Measurements from ENCODE around the gene TBC1D2B.

TBC1D2B gene

DNA sequence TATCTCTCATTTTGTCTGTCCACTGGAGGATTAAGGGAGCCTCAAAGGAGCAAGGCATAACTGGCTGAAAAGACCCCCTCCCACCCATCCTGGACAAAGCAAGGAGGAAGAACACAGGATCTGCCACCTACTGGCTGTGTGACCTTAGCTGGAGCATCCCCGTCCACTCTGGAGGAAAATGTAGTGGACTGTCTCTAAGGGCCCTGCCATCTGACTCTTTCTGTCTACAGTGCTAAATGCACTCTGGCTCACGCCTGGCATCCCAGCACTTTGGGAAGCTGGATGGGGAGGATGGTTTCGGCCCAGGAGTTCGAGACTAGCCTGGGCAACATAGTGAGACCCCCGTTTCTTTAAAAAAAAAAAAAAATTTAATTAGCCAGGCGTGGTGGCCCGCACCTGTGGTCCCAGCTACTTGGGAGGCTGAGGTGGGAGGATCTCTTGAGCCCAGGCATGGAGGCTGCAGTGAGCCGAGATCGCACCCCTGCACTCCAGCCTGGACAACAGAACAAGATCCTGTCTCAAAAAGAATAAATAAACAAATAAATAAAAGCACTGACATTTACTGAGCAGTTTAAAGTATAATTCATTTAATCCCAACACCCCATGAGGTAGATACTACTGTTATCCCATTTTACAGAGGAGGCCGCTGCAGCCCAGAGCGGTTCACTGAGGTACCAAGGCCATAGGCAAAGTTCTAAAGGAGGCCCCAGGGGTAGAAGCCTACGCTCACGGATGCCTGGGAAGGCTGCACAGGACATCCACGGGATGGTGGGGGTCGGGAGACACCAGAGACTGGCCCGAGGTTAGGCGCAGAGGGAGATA lies 1.1 kb downstream of the TBC1D2B start:
- Histone ChIP-seq H3K4me3 (replicated peaks; ENCODE audit: insufficient read depth, low read length) (peak overlapping the region; percentile 92), H3K27me3 (ENCODE audit: insufficient read depth, poor library complexity, severe bottlenecking) (no peaks in the 10 kb centered on the region), H3K27ac (replicated peaks) (peak overlapping the region; percentile 91)
- TF ChIP-seq CTCF (IDR thresholded peaks at IDR 0.05; ENCODE audit: insufficient read depth, low read length) (peak; percentile 5), GABPA (IDR thresholded peaks at IDR 0.05; ENCODE audit: low read depth) (no peak), SPI1 (IDR thresholded peaks at IDR 0.05; ENCODE audit: borderline replicate concordance, low read depth) (no peak), REST (IDR thresholded peaks at IDR 0.05; ENCODE audit: insufficient replicate concordance, low read depth) (no peak)
- DNase-seq (ENCODE audit: low read depth in 1 of 2, low spot score in 1 of 2) = no peak

DNA sequence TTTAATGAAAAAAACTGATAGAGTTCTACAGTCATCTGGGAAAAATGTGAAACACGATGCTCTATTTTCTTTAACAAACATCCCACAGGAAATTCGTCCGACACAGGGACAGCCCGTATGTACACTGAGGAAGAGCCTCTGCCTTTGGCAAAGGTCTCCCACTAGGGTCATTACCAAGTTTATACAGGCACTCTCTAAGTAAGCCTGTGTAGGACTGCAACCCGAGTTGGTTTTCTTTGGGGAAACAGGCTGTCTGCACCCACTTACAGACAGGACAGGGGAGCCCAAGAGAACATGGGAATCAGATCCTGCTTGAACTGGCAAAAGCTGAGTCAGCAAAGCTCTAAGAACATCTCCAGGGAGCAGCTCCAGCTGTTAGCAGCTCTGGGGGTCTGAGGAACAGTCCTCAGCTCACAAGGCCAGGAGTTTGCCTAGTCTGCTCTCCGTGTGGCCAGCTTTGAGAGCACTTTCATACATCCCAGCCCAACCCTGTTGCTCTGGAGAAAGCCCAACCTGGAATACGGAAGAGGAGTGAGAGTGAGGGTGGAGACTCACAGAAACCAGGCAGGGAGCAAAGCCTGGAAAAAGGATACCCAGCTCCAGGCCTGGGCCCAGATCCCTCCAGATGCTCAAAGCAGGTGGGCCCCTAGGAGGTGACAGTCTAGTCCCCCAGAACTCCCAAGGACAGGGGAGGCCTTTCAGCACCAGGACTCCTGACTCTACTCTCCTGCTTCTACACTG lies 1.9 kb downstream of the TBC1D2B start:
- no peak for TF ChIP-seq REST (IDR thresholded peaks at IDR 0.05; ENCODE audit: insufficient replicate concordance, low read depth)
- 0 out of 2 replicates have a peak, but pooled peaks have one; percentile 18 for TF ChIP-seq SPI1 (IDR thresholded peaks at IDR 0.05; ENCODE audit: borderline replicate concordance, low read depth)
- Histone ChIP-seq H3K27me3 (ENCODE audit: insufficient read depth, poor library complexity, severe bottlenecking) (no peaks in the 10 kb centered on the region), H3K4me3 (replicated peaks; ENCODE audit: insufficient read depth, low read length) (peak overlapping the region; percentile 92), H3K27ac (replicated peaks) (peak overlapping the region; percentile 91)
- peak in 1 of 2 experiments; percentile 29 for DNase-seq (ENCODE audit: low read depth in 1 of 2, low spot score in 1 of 2)

DNA sequence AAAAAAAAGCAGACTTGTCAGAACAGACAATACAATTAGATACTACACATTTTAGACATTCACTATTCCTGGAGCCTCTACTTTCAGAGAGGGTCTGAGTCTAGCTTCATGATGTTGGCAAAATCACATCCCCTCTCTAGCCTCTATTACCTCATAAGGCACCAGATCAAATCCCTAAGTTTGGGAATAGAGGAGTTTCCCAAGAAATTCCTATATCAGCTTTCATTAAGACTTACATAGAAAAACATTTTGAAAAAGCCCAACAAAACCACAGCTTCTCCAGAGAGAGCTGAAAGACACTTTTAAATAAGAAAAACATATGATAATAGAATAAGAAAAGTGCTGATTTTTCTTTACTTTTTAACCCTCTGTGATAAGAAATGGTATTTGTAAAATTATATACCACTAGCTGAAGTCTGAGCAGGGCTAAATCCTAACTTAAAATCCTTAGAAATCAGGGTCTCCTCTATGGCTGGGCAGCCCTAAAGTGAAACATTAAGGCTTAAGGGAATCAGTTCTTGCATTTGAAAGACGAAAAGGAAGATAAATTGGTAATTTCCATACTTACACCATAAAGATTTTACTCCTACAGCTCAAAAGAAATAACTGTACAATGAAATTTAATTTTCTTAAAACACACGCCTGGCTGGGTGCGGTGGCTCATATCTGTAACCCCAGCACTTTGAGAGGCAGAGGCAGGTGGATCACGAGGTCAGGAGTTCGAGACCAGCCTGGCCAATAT lies 4.3 kb downstream of the TBC1D2B start:
- peak overlapping the region; percentile 83 for H3K27ac ChIP-seq (replicated peaks)
- H3K27me3 ChIP-seq (ENCODE audit: insufficient read depth, poor library complexity, severe bottlenecking) = no peaks in the 10 kb centered on the region
- no peak for DNase-seq (ENCODE audit: low read depth in 1 of 2, low spot score in 1 of 2)
- H3K4me3 ChIP-seq (replicated peaks; ENCODE audit: insufficient read depth, low read length) = no peak overlapping the region
- TF ChIP-seq CTCF (IDR thresholded peaks at IDR 0.05; ENCODE audit: insufficient read depth, low read length) = no peak
- no peak for TF ChIP-seq GABPA (IDR thresholded peaks at IDR 0.05; ENCODE audit: low read depth)
- no peak for TF ChIP-seq POLR2AphosphoS5 (IDR thresholded peaks at IDR 0.05; ENCODE audit: low read depth)
- TF ChIP-seq REST (IDR thresholded peaks at IDR 0.05; ENCODE audit: insufficient replicate concordance, low read depth) = no peak
- TF ChIP-seq SPI1 (IDR thresholded peaks at IDR 0.05; ENCODE audit: borderline replicate concordance, low read depth) = no peak

Data from HL-60 (cell line).